Smooth muscle cell of the umbilical artery (primary cell): ENCODE data around the gene SPANXN1. TPM values are rescaled to one million over a fixed set of nuclear protein-coding genes. Genes with fewer than 3 reads are reported as not detected.

Source experiments
- total RNA-seq: library from RNA; depleted of rRNA; stranded (reverse); fragments of >200 nt; gene quantifications from 2 replicates; pipeline ENCODE4 v1.2.3, GENCODE V29; 2014

Gene SPANXN1
- total RNA-seq: not detected in 2 replicates

GRCh38 chrX:145247203-145247602, at the start of gene SPANXN1:
SPANXN1 (plus strand) TSS chrX:145247503; CDS start chrX:145247587, 84 bp downstream.

